AG09319 (cell line): ENCODE results near the gene DACH1.

ENCODE experiments used
- DNase-seq: peaks from one replicate; pipeline ENCODE4 v3.0.0-alpha.2; 2010; ENCODE audit warnings: low read depth; ENCODE audit errors: extremely low read depth
- CTCF ChIP-seq: IDR thresholded peaks from 2 replicates; pipeline ENCODE4 v1.5.1; 2011; ENCODE audit warnings: low read depth, mild to moderate bottlenecking, inconsistent platforms, low read length, moderate library complexity

DACH1 gene

DNA sequence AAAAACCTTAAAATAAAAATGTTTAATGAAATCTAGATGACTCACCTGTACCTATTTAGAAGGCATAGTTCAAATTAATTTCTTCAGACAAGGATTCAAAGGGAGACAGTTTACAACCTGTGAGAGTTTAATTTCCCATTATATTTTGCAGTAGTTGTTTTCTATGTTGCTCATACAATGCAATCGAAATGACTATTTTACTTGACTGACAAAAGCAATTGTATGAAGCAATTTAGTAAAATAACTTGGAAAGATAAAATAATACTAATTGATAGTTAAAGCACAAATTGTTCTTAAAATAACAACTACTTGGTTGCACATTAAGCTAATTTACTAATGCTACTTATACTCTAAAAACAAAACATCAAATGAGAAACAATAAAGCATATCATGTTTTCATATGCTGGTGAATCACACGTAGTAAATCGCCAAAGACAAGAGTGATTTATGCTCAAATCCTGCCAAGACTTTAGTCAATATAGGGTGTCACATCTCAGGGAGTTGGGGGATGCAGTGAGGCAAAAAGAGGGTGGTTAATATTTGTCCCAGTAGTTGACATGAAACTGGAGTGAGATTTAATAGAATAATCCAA lies 6.4 kb downstream of the DACH1 start:
- TF ChIP-seq CTCF, result no peak
- DNase-seq, result no peak

GRCh38 chr13:71858647-71859046 lies 8.4 kb downstream of the DACH1 start:
- DNase-seq, result no peak
- TF ChIP-seq CTCF, result no peak

DNA sequence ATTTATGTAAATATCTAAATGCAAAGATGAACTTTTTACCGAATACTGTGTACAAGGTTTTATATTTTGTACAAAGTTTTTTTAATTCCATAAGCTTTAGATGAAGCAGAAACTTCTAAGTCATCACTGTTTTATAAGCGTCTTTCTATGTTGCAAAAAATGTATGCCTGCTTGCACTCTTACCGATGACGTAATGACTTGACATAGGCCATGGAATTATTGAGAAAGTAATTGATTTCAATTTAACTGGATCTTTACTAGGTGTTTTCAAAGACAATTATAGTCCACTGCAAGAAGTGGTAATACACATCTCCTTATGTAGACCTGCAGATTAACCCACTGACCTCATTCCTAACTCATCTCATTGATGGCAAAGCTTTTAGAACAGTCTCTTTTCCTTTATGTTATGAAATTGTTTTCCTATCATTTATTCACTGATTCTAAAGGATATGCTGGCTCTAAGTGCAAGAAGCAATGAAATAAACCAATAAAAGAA lies 10.4 kb downstream of the DACH1 start:
- DNase-seq, result no peak
- no peak for TF ChIP-seq CTCF

DNA sequence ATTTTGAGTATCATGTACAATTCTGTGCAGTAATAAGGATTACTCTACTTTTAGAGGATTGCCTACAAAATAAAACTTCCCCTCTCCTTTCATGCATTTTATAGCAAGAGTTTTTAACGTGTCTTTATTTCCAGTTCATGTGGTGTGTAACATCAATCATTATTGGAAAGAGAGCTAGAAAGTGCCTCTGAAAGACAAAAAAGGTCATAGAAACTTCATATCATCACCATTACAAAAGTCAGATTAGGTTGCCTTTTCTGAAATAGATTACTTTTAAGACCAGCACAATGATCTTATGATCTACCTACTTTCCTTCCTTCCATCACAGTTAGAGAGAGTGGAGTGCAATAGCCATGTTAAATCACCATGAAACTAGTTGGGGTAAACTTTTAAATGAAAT lies 12.6 kb downstream of the DACH1 start:
- no peak for TF ChIP-seq CTCF
- DNase-seq, result no peak

- TF ChIP-seq CTCF, result no peak
- DNase-seq, result no peak
Measured at GRCh38 chr13:71853725-71854124, 13.3 kb downstream of the DACH1 start.

- no peak for TF ChIP-seq CTCF
- DNase-seq, result no peak
Measured at GRCh38 chr13:71852736-71853135, 14.3 kb downstream of the DACH1 start.

- TF ChIP-seq CTCF, result no peak
- no peak for DNase-seq
Measured at GRCh38 chr13:71851498-71852409, 15.2 kb downstream of the DACH1 start.
